HL-60 (cell line): ENCODE measurements around the gene ADARB1.

Source experiments
- DNase-seq, 2 experiments: peaks; one replicate each; pipeline ENCODE4 v3.0.0-alpha.2; 2010 to 2020; ENCODE audit warnings: low read depth in 1 of 2, low spot score in 1 of 2
- H3K27ac ChIP-seq: fragments of 250-450 bp; sonication (Bioruptor Pico); replicated peaks from 2 replicates; pipeline ENCODE4 v1.5.1; 2020; ENCODE audit warnings: mild to moderate bottlenecking, moderate library complexity
- H3K27me3 ChIP-seq: fragments of 250-450 bp; sonication (Bioruptor Pico); 2 replicates; pipeline ENCODE4 v1.5.1; 2021; ENCODE audit warnings: mild to moderate bottlenecking, moderate library complexity; ENCODE audit not compliant: insufficient read depth, poor library complexity, severe bottlenecking
- H3K4me3 ChIP-seq: replicated peaks from 2 replicates; pipeline ENCODE4 v1.5.1; 2011; ENCODE audit warnings: mild to moderate bottlenecking, control low read depth, low read length; ENCODE audit not compliant: insufficient read depth
- GABPA ChIP-seq: IDR thresholded peaks from 2 replicates; pipeline ENCODE4 v1.6.1; 2012; ENCODE audit warnings: low read depth
- POLR2AphosphoS5 ChIP-seq: IDR thresholded peaks from 2 replicates; pipeline ENCODE4 v1.6.1; 2012; ENCODE audit warnings: low read depth
- SPI1 ChIP-seq: IDR thresholded peaks from 2 replicates; pipeline ENCODE4 v1.6.1; 2012; ENCODE audit warnings: low read depth, mild to moderate bottlenecking, borderline replicate concordance
- TF ChIP-seq, protein P1 (sequence below): IDR thresholded peaks from one replicate; pipeline ENCODE4 v1.5.1; 2011; ENCODE audit warnings: low read length, control low read depth, inconsistent platforms; ENCODE audit not compliant: insufficient read depth
- TF ChIP-seq, protein P2 (sequence below): IDR thresholded peaks from 2 replicates; pipeline ENCODE4 v1.6.1; 2012; ENCODE audit warnings: low read depth; ENCODE audit not compliant: insufficient replicate concordance

The ADARB1 gene

DNA sequence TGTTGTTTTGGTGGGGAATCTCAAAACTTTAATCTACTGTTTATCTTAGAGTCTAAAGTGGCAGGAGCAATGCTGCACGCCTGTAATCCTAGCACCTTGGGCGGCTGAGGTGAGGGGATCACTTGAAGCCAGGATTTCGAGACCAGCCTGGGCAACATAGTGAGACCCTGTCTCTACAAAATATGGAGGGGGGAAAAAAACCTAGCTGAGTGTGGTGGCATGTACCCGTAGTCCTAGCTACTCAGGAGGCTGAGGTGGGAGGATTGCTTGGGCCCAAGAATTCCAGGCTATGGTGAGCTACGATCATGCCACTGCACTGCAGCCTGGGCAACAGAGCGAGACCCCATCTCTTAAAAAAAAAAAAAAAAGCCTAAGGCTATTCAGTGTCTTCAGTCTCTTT is 175.2 kb downstream of the ADARB1 start:
- Histone ChIP-seq H3K4me3 (no peak overlapping the region), H3K27me3 (no peaks in the 10 kb centered on the region), H3K27ac (no peak overlapping the region)
- no peak for DNase-seq
- TF ChIP-seq SPI1 (no peak), POLR2AphosphoS5 (no peak), GABPA (no peak)
- TF ChIP-seq, protein P1, sequence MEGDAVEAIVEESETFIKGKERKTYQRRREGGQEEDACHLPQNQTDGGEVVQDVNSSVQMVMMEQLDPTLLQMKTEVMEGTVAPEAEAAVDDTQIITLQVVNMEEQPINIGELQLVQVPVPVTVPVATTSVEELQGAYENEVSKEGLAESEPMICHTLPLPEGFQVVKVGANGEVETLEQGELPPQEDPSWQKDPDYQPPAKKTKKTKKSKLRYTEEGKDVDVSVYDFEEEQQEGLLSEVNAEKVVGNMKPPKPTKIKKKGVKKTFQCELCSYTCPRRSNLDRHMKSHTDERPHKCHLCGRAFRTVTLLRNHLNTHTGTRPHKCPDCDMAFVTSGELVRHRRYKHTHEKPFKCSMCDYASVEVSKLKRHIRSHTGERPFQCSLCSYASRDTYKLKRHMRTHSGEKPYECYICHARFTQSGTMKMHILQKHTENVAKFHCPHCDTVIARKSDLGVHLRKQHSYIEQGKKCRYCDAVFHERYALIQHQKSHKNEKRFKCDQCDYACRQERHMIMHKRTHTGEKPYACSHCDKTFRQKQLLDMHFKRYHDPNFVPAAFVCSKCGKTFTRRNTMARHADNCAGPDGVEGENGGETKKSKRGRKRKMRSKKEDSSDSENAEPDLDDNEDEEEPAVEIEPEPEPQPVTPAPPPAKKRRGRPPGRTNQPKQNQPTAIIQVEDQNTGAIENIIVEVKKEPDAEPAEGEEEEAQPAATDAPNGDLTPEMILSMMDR: no peak
- TF ChIP-seq, protein P2, sequence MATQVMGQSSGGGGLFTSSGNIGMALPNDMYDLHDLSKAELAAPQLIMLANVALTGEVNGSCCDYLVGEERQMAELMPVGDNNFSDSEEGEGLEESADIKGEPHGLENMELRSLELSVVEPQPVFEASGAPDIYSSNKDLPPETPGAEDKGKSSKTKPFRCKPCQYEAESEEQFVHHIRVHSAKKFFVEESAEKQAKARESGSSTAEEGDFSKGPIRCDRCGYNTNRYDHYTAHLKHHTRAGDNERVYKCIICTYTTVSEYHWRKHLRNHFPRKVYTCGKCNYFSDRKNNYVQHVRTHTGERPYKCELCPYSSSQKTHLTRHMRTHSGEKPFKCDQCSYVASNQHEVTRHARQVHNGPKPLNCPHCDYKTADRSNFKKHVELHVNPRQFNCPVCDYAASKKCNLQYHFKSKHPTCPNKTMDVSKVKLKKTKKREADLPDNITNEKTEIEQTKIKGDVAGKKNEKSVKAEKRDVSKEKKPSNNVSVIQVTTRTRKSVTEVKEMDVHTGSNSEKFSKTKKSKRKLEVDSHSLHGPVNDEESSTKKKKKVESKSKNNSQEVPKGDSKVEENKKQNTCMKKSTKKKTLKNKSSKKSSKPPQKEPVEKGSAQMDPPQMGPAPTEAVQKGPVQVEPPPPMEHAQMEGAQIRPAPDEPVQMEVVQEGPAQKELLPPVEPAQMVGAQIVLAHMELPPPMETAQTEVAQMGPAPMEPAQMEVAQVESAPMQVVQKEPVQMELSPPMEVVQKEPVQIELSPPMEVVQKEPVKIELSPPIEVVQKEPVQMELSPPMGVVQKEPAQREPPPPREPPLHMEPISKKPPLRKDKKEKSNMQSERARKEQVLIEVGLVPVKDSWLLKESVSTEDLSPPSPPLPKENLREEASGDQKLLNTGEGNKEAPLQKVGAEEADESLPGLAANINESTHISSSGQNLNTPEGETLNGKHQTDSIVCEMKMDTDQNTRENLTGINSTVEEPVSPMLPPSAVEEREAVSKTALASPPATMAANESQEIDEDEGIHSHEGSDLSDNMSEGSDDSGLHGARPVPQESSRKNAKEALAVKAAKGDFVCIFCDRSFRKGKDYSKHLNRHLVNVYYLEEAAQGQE: no peak

DNA sequence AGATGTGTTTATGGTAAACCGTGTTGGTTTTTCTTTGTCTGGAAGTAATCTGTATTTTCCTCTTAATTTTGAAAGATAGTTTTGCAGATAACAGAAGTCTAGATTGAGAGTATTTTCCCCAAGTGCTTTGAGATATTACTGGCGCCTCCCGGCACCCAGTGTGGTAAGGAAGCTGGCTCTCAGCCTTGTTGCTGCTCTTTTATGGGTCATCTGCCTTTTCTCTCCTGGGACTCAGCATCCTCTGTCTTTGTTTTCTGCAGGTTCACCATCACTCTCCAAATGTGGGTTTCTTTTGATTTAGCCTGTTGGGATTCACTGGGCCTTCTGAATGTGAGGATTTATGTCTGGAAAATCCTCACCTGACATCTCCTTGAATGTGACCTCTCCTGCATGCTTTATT is 175.9 kb downstream of the ADARB1 start:
- TF ChIP-seq, protein P1: no peak
- no peak for TF ChIP-seq SPI1
- TF ChIP-seq GABPA: no peak
- TF ChIP-seq POLR2AphosphoS5: no peak
- TF ChIP-seq, protein P2: no peak
- Histone ChIP-seq H3K27ac (no peak overlapping the region), H3K4me3 (no peak overlapping the region), H3K27me3 (no peaks in the 10 kb centered on the region)
- no peak for DNase-seq

DNA sequence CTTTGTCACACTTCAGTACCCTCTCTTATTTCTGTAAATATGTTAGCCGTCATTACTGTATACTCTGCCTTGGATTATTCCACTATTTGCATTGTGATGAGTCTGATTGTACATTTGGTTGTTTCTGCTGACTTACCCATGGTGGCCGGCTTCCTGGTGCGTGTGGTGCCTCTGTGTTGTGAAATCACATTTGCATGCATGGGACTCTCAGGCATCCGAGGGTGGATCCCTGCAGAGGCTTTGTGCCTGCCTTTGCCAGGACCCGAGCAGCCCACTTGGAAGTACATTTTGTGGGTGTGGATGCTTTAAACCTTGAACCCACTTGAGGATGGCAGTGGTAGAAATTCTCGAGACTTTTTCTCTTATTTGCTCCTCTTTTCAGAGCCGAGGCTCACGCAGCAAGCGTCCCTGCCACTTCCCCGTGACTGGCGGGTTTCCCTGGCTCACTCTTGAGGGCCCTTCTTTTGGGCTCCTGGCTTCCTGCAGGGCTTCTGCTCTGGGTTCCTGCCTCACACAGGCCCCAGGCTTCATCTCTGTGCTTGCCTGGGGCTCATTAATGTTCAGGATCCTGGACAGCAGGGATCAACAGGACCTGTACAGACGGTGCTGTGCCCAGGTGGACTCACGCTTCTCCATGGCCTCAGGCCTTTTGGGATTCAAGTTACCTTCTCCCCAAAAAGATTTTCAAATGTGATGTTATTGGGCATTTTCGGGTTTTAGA is 176.7 kb downstream of the ADARB1 start:
- DNase-seq: no peak
- Histone ChIP-seq H3K4me3 (no peak overlapping the region), H3K27ac (no peak overlapping the region), H3K27me3 (no peaks in the 10 kb centered on the region)
- TF ChIP-seq, protein P1: no peak
- TF ChIP-seq POLR2AphosphoS5: no peak
- no peak for TF ChIP-seq SPI1
- TF ChIP-seq, protein P2: no peak
- no peak for TF ChIP-seq GABPA
